GM18858 (cell line): ENCODE measurements around the gene TMEM238.

Experiments
- ATAC-seq: cut with Tn5 transposase; IDR thresholded peaks from one replicate; pipeline ENCODE4 v1.9.1; 2021; ENCODE audit not compliant: unreplicated experiment

Gene TMEM238

GRCh38 chr19:55360902-55361301 is 23.2 kb downstream of the TMEM238 start:
- ATAC-seq: no peak

DNA sequence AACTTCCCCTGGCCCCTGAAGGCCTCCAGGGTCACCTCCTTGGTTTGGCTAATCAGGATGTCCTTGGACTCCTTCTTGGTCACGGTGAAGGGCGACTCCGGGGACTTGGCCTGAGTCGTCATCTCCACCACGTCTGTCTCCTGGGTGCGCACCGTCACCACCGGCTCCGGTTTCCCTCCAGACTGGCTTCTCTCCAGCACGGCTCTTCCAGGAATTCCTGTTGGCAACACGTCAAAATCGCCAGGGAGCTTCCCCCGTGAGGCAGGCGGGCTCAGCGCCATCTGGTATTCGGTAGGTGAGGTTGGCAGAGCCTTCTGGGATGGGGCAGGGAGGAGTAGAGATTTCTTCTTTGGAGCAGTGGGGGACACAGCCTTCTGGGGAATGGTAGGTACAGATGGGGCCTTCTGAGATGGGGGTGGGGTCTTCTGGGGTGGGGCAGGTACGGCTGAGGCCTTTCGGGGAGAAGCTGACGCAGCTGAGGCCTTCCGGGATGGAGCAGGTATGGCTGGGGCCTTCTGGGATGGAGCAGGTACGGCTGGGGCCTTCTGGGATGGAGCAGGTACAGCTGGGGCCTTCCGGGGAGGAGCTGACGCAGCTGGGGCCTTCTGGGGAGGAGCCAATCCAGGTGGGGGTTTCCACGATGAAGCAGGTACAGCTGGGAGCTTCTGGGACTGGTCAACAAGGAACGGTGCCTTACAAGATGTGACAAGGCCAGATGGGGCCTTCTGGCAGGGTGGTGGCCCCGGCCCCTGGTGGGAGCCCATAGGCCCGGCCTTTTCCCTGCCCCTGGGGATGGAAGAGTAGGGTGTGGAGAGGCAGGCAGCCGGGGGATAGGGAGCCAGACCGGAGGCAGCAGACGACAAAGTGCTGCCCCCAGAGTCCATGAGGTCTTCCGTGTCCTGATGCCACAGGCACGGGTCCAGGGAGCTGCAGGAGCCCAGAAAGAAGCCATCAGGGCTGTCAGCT is 24.9 kb downstream of the TMEM238 start:
- no peak for ATAC-seq

DNA sequence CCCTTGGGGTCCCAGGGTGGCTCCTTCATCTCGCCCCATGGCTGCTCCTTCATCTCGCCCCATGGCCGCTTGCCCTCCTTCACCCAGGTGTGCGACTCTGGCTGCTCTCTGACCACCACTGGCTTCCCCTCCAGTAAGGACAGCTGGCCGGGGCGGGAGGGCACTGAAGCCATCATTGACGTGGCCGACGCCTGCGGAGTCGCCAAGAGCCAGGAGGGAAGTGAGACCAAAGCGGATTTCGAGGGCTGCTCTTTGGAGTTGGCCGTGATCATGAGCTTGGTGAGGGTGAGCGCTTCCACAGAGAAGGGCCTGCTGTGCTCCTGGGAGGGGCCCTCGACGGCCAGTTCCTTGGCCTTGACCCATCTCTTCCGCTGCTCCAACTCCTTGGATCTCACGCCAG is 25.6 kb downstream of the TMEM238 start:
- no peak for ATAC-seq

GRCh38 chr19:55355213-55355821 is 28.8 kb downstream of the TMEM238 start:
- ATAC-seq: no peak

DNA sequence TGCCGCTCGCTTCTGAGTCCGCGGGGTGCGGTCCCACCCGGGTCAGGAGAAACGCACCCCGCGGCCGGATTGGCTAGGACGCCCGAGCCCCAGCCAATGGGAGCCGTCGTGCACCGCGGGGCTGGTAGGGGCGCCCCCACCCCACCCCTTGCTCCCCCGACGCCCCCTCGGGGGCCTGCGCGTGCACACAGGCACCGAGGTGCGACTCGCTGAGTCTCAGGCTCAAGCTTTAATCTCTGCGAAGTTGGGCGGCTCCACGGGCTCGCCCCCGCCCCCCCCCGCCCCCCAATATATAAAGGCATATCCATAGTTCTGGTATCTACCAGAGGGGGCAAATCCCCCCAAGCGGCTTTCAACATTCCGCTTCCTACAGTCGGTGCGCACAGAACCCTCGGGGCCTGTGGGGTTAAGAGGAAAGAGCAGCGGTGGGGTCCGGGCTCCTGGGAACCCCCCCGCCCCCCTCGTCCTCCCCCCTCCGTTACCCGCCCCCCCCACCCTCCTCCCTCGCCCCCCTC is 29.3 kb downstream of the TMEM238 start, which contains the start of gene COX6B2:
COX6B2 (minus strand) TSS at position 22 of the 515 bp plus-strand sequence. CDS start 198 bp downstream, outside the sequence.
- ATAC-seq: no peak

- no peak for ATAC-seq
Observed at GRCh38 chr19:55353803-55354697, 30.0 kb downstream of the TMEM238 start.

DNA sequence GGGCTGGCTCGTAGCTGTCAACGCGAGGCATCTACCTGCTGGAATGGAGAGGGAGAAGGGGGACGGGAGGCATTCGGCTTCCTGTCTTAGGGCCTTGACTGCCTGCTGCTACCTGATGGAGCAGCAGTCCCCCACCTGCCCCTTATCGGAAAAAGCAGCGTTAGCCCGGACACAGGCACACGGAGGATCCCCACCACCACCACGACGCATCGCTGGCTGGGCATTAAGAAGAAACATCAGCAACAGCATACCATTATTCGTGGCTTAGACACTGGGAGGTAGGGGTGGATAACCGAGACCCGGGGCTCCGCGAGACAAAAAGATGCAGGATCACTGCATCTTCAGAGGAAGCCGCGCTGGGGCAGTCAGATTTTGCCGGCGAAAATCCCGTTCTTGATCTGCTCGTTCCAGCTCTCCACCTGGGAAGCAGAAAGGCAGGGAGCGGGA is 30.7 kb downstream of the TMEM238 start:
- ATAC-seq: no peak

GRCh38 chr19:55352549-55353145 is 31.4 kb downstream of the TMEM238 start:
- ATAC-seq: no peak

GRCh38 chr19:55352040-55352439 is 32.1 kb downstream of the TMEM238 start:
- no peak for ATAC-seq

DNA sequence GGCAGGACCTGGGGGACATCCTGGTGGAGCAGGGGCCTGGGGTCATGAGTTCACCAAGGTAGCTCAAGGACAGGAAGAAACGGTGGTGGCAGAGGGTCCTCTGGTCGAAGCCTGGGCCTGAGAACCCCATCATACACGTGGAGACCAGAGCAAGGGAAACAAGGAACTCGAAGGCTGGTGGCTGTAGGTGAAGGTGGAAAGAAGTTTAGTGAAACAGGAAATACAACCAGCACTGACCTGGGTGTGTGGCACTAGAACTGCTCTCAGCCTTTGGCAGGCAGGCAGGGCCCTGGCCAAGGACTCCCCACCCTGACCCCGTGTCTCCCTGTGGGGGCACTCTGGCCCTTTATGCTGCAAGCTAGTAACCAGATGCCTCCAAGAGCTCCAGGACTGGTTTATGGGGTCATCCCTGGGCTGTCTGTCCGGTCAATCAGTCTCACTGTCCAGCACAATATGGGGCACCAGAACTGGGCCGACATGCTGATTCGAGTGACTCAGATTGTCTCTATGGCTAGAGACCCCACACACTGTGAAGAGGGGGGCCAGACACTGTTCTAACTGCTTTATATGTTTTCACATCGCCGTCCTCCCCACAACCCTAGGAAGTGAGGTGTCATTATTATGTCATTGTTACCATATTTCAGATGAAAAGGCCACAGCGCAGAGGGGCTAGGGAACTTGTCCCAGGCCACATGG is 33.3 kb downstream of the TMEM238 start:
- no peak for ATAC-seq

- ATAC-seq: no peak
Observed at GRCh38 chr19:55348317-55349034, 35.6 kb downstream of the TMEM238 start.

DNA sequence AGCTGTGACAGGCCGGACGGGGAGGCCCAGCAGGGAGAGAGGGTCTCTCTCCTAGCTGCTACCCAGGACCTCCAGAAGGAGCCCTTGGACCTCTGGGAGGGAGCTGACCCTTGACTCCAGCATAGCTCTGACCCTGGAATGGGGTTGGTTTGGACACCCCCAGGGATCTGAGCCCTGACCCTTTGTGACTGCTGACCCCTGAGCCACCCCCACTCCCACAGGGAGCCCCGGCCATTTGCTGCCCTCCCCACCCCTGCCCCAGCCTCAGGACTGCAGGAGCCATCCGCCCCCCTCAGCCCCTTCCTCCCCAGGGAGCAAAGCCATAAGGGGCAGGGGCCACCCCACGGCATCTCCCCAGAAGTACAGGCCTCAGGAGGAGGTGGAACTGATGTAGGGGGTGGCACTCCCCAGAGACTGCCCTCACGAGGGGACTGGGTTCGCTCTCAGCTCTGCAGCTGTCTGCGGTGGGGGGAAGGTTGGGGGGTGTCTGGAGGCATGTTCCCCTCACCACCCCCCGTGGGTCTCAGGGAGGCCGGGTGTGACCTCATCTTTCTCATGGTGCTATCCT is 36.6 kb downstream of the TMEM238 start:
- ATAC-seq: no peak

DNA sequence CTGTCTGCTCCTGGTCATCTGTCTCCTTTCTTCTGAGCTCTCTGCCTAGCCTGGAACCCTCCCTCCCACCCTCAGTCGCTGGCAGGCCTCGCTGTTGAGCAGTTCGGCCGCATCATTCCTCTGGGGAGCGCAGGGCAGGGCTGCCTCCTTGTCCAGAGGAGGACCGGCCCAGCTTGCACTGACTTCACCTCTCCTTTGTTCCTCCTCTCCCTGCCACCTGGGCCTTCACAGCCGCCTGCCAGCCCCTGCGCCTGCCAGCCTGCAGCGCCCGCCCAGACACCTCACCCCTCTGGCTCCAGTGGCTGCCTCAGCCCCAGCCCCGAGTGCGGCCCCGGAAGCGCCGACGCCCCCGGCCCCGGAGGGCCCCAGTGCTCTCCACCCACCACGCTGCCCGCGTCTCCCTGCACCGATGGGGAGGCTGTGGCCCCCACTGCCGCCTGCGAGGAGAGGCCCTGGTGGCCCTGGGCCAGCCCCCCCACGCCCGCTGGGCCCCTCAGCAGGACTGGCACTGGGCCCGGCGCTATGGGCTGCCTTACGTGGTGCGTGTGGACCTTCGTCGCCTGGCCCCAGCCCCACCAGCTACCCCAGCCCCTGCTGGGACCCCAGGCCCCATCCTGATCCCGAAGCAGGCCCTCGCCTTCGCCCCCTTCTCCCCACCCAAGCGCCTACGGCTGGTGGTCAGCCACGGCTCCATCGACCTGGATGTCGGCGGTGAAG is 37.2 kb downstream of the TMEM238 start:
- ATAC-seq: no peak

DNA sequence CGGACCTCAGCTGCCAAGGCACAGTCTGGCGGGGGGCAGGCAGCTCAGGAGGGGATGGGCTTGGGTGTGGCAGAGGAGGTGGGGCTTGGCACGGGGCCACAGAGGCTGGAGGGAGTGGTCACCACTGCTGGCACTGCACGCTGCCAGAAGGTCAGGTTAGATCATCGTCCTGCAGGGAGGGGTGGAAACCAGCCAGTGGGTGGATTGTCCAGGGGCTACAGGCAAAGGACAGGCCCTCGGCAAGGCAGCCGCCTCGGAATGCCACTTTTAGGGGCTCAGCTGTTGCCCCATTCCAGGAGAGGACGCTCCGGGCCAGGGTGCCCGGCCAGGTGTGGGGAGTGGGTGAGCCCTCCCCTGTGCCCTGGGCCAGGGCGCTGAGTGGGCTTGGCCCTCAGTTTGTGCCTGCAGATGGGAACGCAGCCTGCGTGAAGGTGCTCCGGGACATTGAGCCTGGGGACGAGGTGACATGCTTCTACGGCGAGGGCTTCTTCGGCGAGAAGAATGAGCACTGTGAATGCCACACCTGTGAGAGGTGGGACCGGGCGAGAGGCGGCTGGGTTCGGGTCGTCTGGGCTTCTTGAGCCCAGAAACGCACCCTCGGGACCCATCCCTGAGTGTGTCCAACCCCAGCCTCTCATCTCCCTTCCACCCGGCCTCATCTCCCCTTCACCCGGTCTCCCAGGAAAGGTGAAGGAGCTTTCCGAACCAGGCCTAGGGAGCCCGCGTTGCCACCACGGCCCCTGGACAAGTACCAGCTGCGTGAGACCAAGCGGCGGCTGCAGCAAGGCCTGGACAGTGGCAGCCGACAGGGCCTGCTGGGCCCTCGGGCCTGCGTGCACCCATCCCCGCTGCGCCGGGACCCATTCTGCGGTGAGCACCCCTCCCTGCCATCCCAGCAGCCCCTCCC is 38.0 kb downstream of the TMEM238 start:
- no peak for ATAC-seq

DNA sequence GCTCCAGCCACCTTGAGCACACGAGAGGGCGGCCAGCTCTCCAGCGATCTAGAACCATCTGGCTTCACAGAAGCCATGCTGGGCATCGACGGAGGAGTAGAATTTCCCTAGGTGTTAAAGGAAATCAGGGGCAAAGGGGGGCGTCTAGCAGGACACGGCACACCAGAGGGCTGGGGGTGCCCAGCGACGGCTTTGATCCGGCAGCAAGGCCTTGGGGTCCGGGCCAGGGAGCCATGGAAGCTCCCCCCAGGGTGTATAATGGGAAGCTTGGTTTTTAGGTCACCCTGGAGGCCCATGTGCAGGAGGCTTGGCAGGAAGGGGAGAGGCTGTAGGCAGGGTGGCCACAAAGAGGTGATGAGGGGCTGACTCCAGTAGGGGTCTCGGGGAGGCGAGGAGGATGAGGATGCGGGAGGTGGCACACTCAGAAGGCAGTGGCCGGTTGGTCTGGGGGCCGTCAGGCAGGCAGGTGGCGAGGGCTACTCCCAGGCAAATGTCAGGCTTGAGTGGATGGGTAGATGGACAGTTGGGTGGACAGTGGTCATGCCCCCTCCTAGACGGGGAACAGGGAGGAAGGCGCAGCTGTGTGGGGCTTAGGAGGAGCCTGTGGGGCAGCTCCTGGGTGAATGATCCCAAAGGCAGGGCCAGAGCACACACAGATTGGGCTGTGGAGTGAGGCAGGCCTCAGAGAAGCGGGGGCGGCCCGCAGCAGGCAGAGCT is 38.8 kb downstream of the TMEM238 start:
- no peak for ATAC-seq

DNA sequence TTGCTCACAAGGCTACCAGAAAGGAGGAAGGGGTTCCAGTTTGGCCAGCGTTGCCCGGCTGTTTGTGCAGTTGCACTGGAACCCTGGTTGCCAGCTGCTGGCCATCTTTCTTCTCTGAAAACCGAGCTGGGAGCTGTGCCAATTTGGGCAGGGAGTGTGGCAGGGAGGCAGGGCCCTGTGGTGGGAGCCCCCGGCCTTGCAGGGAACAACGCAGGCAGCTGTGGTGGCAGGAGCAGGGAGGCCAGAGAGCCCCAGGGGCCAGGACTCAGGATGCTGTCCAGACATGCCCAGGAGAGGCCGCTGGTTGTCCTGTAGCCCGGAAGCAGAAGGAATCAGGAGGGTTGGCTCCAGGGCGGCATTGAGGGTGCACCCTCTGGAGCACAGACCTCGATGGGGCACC is 39.6 kb downstream of the TMEM238 start:
- no peak for ATAC-seq
